Measurements from ENCODE around the gene SEPTIN10. TPM values are rescaled to one million over a fixed set of nuclear protein-coding genes. Genes with fewer than 3 reads are reported as not detected.

SEPTIN10 gene
- total RNA-seq, 3 donors from 2014 or later: 93.5 to 116 (median 100) TPM

- H3K27me3 ChIP-seq: no peaks in the 10 kb centered on the region
Observed at GRCh38 chr2:109638795-109639194, 25.0 kb upstream of the SEPTIN10 start.

GRCh38 chr2:109637749-109638570, 24.2 kb upstream of the SEPTIN10 start:
- intact Hi-C loops (cut with DNase I; ENCODE audit: low total_unique reads): no loop called here
- TF ChIP-seq POLR2AphosphoS5 (IDR thresholded peaks at IDR 0.05) (no peak), CTCF (IDR thresholded peaks at IDR 0.05) (no peak), POLR2A (IDR thresholded peaks at IDR 0.05) (no peak)
- Histone ChIP-seq H3K4me1 (no peaks in the 10 kb centered on the region), H3K27me3 (no peaks in the 10 kb centered on the region), H3K27ac (no peak overlapping the region), H3K9me3 (no peaks in the 10 kb centered on the region), H3K4me3 (no peak overlapping the region), H3K36me3 (no peaks in the 10 kb centered on the region)
- DNase-seq (ENCODE audit: low spot score in 2 of 2): no peak

More at GRCh38 chr2:109638795-109639194, 25.0 kb upstream of the SEPTIN10 start:
- TF ChIP-seq POLR2A (IDR thresholded peaks at IDR 0.05): no peak
- no peak for TF ChIP-seq POLR2AphosphoS5 (IDR thresholded peaks at IDR 0.05)
- no peak for TF ChIP-seq CTCF (IDR thresholded peaks at IDR 0.05)
- no peak overlapping the region for H3K27ac ChIP-seq
- no peaks in the 10 kb centered on the region for H3K9me3 ChIP-seq
- H3K4me1 ChIP-seq: peaks cover 0 to 6% of the 10 kb centered on the region in 2 donors
- intact Hi-C loops (cut with DNase I; ENCODE audit: low total_unique reads): no loop called here
- no peak overlapping the region for H3K4me3 ChIP-seq
- DNase-seq (ENCODE audit: low spot score in 2 of 2): no peak
- no peaks in the 10 kb centered on the region for H3K36me3 ChIP-seq

- DNase-seq (ENCODE audit: low spot score in 2 of 2): no peak
- TF ChIP-seq POLR2A (IDR thresholded peaks at IDR 0.05): no peak
- no peak for TF ChIP-seq CTCF (IDR thresholded peaks at IDR 0.05)
- TF ChIP-seq POLR2AphosphoS5 (IDR thresholded peaks at IDR 0.05): no peak
- Histone ChIP-seq H3K27ac (peak overlapping the region; percentile 54 to 60), H3K9me3 (no peaks in the 10 kb centered on the region), H3K27me3 (no peaks in the 10 kb centered on the region), H3K36me3 (no peaks in the 10 kb centered on the region), H3K4me3 (no peak overlapping the region), H3K4me1 (no peaks in the 10 kb centered on the region)
- intact Hi-C loops (cut with DNase I; ENCODE audit: low total_unique reads): no loop called here
Observed at GRCh38 chr2:109636317-109636716, 22.6 kb upstream of the SEPTIN10 start.

- H3K4me3 ChIP-seq: no peak overlapping the region
- no peaks in the 10 kb centered on the region for H3K9me3 ChIP-seq
- intact Hi-C loops (cut with DNase I; ENCODE audit: low total_unique reads): no loop called here
- no peaks in the 10 kb centered on the region for H3K27me3 ChIP-seq
- peak overlapping the region; percentile 54 to 60 for H3K27ac ChIP-seq
- no peaks in the 10 kb centered on the region for H3K4me1 ChIP-seq
- no peak for DNase-seq (ENCODE audit: low spot score in 2 of 2)
- TF ChIP-seq CTCF (IDR thresholded peaks at IDR 0.05) (no peak), POLR2A (IDR thresholded peaks at IDR 0.05) (no peak), POLR2AphosphoS5 (IDR thresholded peaks at IDR 0.05) (no peak)
- H3K36me3 ChIP-seq: no peaks in the 10 kb centered on the region
Observed at GRCh38 chr2:109635426-109636304, 21.9 kb upstream of the SEPTIN10 start.
